Panc1 (cell line): ENCODE data around the gene ZCWPW1.

Source experiments
- CTCF ChIP-seq: fragments of 450-650 bp; IDR thresholded peaks from 2 replicates; pipeline ENCODE4 v1.5.1; 2017; ENCODE audit warnings: mild to moderate bottlenecking
- POLR2AphosphoS5 ChIP-seq: IDR thresholded peaks from 2 replicates; pipeline ENCODE4 v1.6.1; 2012; ENCODE audit warnings: mild to moderate bottlenecking, low read depth, low read length, moderate library complexity
- REST ChIP-seq, 2 experiments: IDR thresholded peaks; 2 replicates each; pipeline ENCODE4 v1.6.1; 2011 to 2012; ENCODE audit warnings: low read depth in 2 of 2, control low read depth in 1 of 2, low read length in 1 of 2, mild to moderate bottlenecking in 1 of 2, moderate library complexity in 1 of 2; ENCODE audit not compliant: insufficient read depth in 1 of 2
- SIN3A ChIP-seq: IDR thresholded peaks from 2 replicates; pipeline ENCODE4 v1.6.1; 2012; ENCODE audit warnings: low read depth, mild to moderate bottlenecking, low read length, moderate library complexity, borderline replicate concordance; ENCODE audit not compliant: insufficient read depth
- TCF7L2 ChIP-seq: IDR thresholded peaks from 2 replicates; pipeline ENCODE4 v1.6.1; 2011; ENCODE audit warnings: mild to moderate bottlenecking, low read depth, low read length, inconsistent platforms

- TF ChIP-seq CTCF, result no peak
- TF ChIP-seq SIN3A, result no peak
- TF ChIP-seq REST (IDR thresholded peaks at IDR 0.05; ENCODE audit: insufficient read depth in 1 of 2, low read depth in 2 of 2, low read length in 1 of 2), result no peak
- no peak for TF ChIP-seq POLR2AphosphoS5
- TF ChIP-seq TCF7L2, result no peak
These were observed 16.1 kb upstream of the ZCWPW1 start for GRCh38 chr7:100444311-100445278.
